HG03342 (cell line): ENCODE measurements around the gene ZNF578.
"Not testable (repeated sequence)": the region's sequence is repeated elsewhere in the genome, so short reads cannot be mapped to it uniquely, and the experiment has no call there.

ENCODE experiments used
- ATAC-seq: cut with Tn5 transposase; IDR thresholded peaks from one replicate; pipeline ENCODE4 v1.9.1; 2021; ENCODE audit warnings: mild to moderate bottlenecking, moderate library complexity; ENCODE audit not compliant: unreplicated experiment

ZNF578 gene

DNA sequence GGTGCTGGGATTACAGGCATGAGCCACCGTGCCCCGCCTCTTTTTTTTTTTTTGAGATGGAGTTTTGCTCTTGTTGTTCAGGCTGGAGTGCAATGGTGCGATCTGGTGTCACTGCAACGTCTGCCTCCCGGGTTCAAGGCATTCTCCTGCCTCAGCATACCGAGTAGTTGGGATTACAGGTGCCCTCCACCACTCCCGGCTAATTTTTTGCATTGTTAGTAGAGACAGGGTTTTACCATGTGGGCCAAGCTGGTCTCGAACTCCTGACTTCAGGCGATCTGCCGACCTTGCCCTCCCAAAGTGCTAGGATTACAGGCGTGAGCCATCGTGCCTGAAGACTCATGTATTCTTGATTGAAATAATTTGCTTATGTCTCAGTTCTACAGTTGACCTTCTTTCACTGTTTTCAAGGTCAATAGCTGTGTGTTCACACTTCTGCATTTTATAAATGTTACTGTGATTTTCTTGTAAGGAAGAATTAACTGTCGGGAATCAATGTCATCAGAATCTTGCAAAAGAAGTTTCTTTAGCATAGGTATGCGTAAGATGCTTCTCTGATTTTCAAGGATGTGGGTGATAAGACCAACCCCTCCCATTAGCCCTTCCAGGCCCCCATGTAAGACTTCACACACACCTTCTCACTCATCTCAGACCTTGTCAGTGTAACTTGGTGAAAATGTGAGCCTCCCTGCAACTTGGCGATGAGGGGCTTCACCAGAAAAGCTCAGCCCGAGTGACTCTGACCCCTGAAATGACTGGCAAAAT, 104.1 kb downstream of the ZNF578 start:
- ATAC-seq: no peak

DNA sequence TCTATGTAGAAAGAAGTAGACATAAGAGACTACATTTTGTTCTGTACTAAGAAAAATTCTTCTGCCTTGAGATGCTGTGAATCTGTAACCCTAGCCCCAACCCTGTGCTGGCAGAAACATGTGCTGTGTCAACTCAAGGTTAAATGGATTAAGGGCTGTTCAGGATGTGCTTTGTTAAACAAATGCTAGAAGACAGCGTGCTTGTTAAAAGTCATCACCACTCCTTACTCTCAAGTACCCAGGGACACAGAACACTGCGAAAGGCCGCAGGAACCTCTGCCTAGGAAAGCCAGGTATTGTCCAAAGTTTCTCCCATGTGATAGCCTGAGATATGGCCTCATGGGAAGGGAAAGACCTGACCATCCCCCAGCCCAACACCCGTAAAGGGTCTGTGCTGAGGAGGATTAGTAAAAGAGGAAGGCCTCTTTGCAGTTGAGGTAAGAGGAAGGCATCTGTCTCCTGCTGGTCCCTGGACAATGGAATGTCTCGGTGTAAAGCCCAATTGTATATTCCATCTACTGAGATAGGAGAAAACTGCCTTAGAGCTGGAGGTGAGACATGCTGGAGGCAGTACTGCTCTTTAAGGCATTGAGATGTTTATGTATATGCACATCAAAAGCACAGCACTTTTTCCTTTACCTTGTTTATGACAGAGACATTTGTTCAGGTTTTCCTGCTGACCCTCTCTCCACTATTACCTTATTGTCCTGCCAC, 105.5 kb downstream of the ZNF578 start:
- not testable (repeated sequence) for ATAC-seq

DNA sequence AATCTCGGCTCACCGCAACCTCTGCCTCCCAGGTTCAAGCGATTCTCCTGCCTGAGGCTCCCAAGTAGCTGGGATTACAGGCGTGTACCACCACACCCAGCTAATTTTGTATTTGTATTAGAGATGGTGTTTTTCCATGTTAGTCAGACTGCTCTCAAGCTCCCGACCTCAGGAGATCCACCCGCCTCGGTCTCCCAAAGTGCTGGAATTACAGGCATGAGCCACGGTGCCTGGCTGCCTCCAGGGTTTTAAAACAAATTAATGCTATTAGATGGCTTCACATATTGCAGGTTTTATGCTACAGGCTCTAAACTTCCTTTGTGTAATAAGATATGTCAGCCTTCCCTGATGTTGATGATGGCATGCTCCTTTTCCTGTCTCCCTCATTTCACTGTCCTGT, 108.3 kb downstream of the ZNF578 start:
- not testable (repeated sequence) for ATAC-seq
